Testis (tissue), 3 donors: ENCODE measurements around the gene CSMD2. TPM values are rescaled to one million over a fixed set of nuclear protein-coding genes. Genes with fewer than 3 reads are reported as not detected.

Source experiments
- DNase-seq: peaks from one replicate; pipeline ENCODE4 v3.0.0-alpha.2; 2019
- H3K27ac ChIP-seq, 2 donors: fragments of 200-600 bp; sonication (generic); one replicate each; pipeline ENCODE4 v1.5.1; 2019
- H3K27me3 ChIP-seq: fragments of 200-600 bp; sonication (generic); one replicate; pipeline ENCODE4 v1.5.1; 2019
- H3K36me3 ChIP-seq: fragments of 200-600 bp; sonication (generic); one replicate; pipeline ENCODE4 v1.5.1; 2017; ENCODE audit warnings: low read depth; ENCODE audit errors: missing control alignments
- H3K4me1 ChIP-seq: fragments of 200-600 bp; sonication (generic); one replicate; pipeline ENCODE4 v1.5.1; 2019
- H3K4me3 ChIP-seq, 2 donors: fragments of 200-600 bp; sonication (generic); one replicate each; pipeline ENCODE4 v1.5.1; 2017 to 2019
- H3K9me3 ChIP-seq: fragments of 200-600 bp; sonication (generic); one replicate; pipeline ENCODE4 v1.5.1; 2017
- POLR2A ChIP-seq: fragments of 450-650 bp; IDR thresholded peaks from one replicate; pipeline ENCODE4 v1.6.1; 2017; ENCODE audit warnings: antibody characterized with exemption, mild to moderate bottlenecking, moderate library complexity
- WGBS, 2 donors: methylation state at CpG; one replicate each; pipeline ENCODE4 v1.1.5; 2018; 5-methylcytosine and 5-hydroxymethylcytosine counted together
- intact Hi-C: fragments of 100-400 bp; cut with DNase I; formaldehyde crosslinking; loops from one replicate; pipeline ENCODE4 v1.15.1; 2023; ENCODE audit warnings: low total_unique reads
- polyA plus RNA-seq: library from polyadenylated mRNA; stranded (reverse); fragments of 350-450 nt; fragmentation: Illumina TruSeq; extraction: RNeasy Lipid Tissue Mini Kit (QIAGEN cat#74804); gene quantifications from one replicate; pipeline ENCODE4 v1.2.3, GENCODE V29; 2014; ENCODE audit warnings: low read depth, low replicate concordance; ENCODE audit not compliant: insufficient read depth
- total RNA-seq, 2 donors: library from RNA; depleted of rRNA; stranded (reverse); fragments of >200 nt; gene quantifications; one replicate each; pipeline ENCODE4 v1.2.3, GENCODE V29; 2016
- TF ChIP-seq, protein P1 (sequence below), 3 experiments: fragments of 450-650 bp in 2 of 3; fragments of 200-600 bp in 1 of 3; sonication (generic) in 1 of 3; IDR thresholded peaks; one replicate each; pipeline ENCODE4 v1.5.1; 2016 to 2019; ENCODE audit warnings: antibody characterized with exemption in 3 of 3, mild to moderate bottlenecking in 2 of 3, moderate library complexity in 1 of 3

The CSMD2 gene
- total and polyA plus RNA-seq, 3 donors from 2014 or later: 1.2 to 3.8 (median 2.7) TPM

- no peak for DNase-seq
- H3K27ac ChIP-seq: no peak overlapping the region
- 93% methylated on average over 7 of the region's 7 CpGs for WGBS, 2 donors
- H3K36me3 ChIP-seq: no peaks in the 10 kb centered on the region
- intact Hi-C loops: loop anchor here (10.0 kb wide), 1 partner anchor 1107 kb away; no protein-coding TSS in a partner anchor
- no peaks in the 10 kb centered on the region for H3K4me1 ChIP-seq
- H3K27me3 ChIP-seq: no peaks in the 10 kb centered on the region
- H3K9me3 ChIP-seq: no peaks in the 10 kb centered on the region
- no peak overlapping the region for H3K4me3 ChIP-seq
- TF ChIP-seq, protein P1, sequence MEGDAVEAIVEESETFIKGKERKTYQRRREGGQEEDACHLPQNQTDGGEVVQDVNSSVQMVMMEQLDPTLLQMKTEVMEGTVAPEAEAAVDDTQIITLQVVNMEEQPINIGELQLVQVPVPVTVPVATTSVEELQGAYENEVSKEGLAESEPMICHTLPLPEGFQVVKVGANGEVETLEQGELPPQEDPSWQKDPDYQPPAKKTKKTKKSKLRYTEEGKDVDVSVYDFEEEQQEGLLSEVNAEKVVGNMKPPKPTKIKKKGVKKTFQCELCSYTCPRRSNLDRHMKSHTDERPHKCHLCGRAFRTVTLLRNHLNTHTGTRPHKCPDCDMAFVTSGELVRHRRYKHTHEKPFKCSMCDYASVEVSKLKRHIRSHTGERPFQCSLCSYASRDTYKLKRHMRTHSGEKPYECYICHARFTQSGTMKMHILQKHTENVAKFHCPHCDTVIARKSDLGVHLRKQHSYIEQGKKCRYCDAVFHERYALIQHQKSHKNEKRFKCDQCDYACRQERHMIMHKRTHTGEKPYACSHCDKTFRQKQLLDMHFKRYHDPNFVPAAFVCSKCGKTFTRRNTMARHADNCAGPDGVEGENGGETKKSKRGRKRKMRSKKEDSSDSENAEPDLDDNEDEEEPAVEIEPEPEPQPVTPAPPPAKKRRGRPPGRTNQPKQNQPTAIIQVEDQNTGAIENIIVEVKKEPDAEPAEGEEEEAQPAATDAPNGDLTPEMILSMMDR (IDR thresholded peaks at IDR 0.05): no peak
- no peak for TF ChIP-seq POLR2A
Measured at GRCh38 chr1:33637846-33638440, 527.1 kb downstream of the CSMD2 start.

- H3K36me3 ChIP-seq: no peaks in the 10 kb centered on the region
Measured at GRCh38 chr1:33636209-33636608, 528.8 kb downstream of the CSMD2 start.

GRCh38 chr1:33635336-33636012 lies 529.6 kb downstream of the CSMD2 start:
- no peak overlapping the region for H3K4me3 ChIP-seq
- no peaks in the 10 kb centered on the region for H3K4me1 ChIP-seq
- 69 to 76% methylated on average over 6 to 7 of the region's 7 CpGs for WGBS, 2 donors
- TF ChIP-seq, protein P1 (IDR thresholded peaks at IDR 0.05): no peak
- intact Hi-C loops: loop anchor here (10.0 kb wide), 1 partner anchor 1109 kb away; no protein-coding TSS in a partner anchor
- H3K27me3 ChIP-seq: no peaks in the 10 kb centered on the region
- no peaks in the 10 kb centered on the region for H3K9me3 ChIP-seq
- H3K36me3 ChIP-seq: no peaks in the 10 kb centered on the region
- H3K27ac ChIP-seq: no peak overlapping the region
- DNase-seq: no peak

More at GRCh38 chr1:33636209-33636608, 528.8 kb downstream of the CSMD2 start:
- 91 to 94% methylated on average over 8 to 14 of the region's 14 CpGs for WGBS, 2 donors
- Histone ChIP-seq H3K27ac (no peak overlapping the region), H3K4me3 (no peak overlapping the region), H3K27me3 (no peaks in the 10 kb centered on the region), H3K9me3 (no peaks in the 10 kb centered on the region), H3K4me1 (no peaks in the 10 kb centered on the region)
- intact Hi-C loops: loop anchor here (10.0 kb wide), 1 partner anchor 1109 kb away; no protein-coding TSS in a partner anchor
- DNase-seq: no peak
- TF ChIP-seq, protein P1 (IDR thresholded peaks at IDR 0.05): no peak
- no peak for TF ChIP-seq POLR2A

DNA sequence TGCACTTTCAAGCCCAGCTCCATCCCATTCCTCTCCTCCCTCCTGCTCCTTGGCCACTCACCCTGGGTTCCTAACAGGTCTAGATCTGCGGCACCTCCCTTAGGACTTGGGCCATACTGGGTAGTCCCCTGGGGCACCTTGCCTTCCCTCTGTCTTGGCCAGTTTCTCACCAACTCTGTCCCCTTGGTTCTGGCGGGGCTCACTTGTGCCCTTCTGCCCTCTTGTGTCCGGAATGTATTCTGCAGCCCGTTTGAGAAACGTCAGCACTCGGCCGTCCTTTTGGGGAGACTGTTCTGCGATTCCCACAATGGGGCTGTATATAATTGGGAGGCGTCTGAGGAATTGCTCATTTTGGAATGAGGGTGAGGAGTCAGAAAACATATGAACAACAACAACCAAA lies 530.2 kb downstream of the CSMD2 start:
- intact Hi-C loops: loop anchor here (10.0 kb wide), 1 partner anchor 1110 kb away; no protein-coding TSS in a partner anchor
- 35 to 47% methylated on average over 9 of the region's 9 CpGs for WGBS, 2 donors

More for the DNA sequence above, 530.2 kb downstream of the CSMD2 start:
- DNase-seq: peak; percentile 58
- no peak overlapping the region for H3K4me3 ChIP-seq
- H3K9me3 ChIP-seq: no peaks in the 10 kb centered on the region
- TF ChIP-seq, protein P1 (IDR thresholded peaks at IDR 0.05): peak in 2 of 3 experiments; percentile 48 to 63
- no peak for TF ChIP-seq POLR2A
- no peaks in the 10 kb centered on the region for H3K36me3 ChIP-seq
- H3K27me3 ChIP-seq: no peaks in the 10 kb centered on the region
- no peak overlapping the region for H3K27ac ChIP-seq
- H3K4me1 ChIP-seq: no peaks in the 10 kb centered on the region
